HCT116 (cell line): ENCODE measurements around the gene PPP2R2D. TPM values are rescaled to one million over a fixed set of nuclear protein-coding genes. Genes with fewer than 3 reads are reported as not detected.

ENCODE experiments used
- ATAC-seq: fragments of 200-7000 bp; cut with Tn5 transposase; 2 replicates; pipeline ENCODE4 v1.9.1; 2020; ENCODE audit warnings: mild to moderate bottlenecking, moderate library complexity
- BruUV-seq: library from RNA; stranded (reverse); fragments of 400-500 nt; replicated peaks from 2 replicates; lab custom pipeline; 2021; lab: Mats Ljungman, UMichigan
- CTCF ChIA-PET: fragments of 300-600 bp; sonication (Branson Sonifier 250); formaldehyde crosslinking; loops from one replicate; lab custom pipeline; 2021; ENCODE audit warnings: antibody characterized with exemption; lab: Charles Lee
- POLR2A ChIA-PET: fragments of 300-600, 350-600 bp; sonication (Branson Sonifier 250); formaldehyde crosslinking; loops from one replicate; lab custom pipeline; 2021; ENCODE audit warnings: antibody characterized with exemption; lab: Charles Lee
- RAD21 ChIA-PET, 2 experiments: fragments of 300-600 bp; sonication (Branson Sonifier 250); formaldehyde crosslinking; loops; one replicate each; lab custom pipeline; 2023; ENCODE audit warnings: low total read pairs in 2 of 2; ENCODE audit not compliant: uncharacterized antibody in 2 of 2, unreplicated experiment in 2 of 2, low non-redundant PET in 1 of 2; lab: Charles Lee
- DNase-seq: peaks from one replicate; pipeline ENCODE4 v3.0.0-alpha.2; 2010; ENCODE audit warnings: low read depth, low spot score
- H2AFZ ChIP-seq: fragments of 200-600 bp; shearing (Covaris generic), sonication (generic); 2 replicates; pipeline ENCODE4 v1.6.1; 2017; ENCODE audit warnings: low read depth, mixed run types, mixed read lengths, antibody characterized with exemption, low read length; ENCODE audit not compliant: poor library complexity, severe bottlenecking
- H3K27ac ChIP-seq: 2 replicates; pipeline ENCODE4 v1.5.1; 2012; ENCODE audit warnings: low read depth, low read length
- H3K27me3 ChIP-seq: fragments of 200-600 bp; sonication (generic); 2 replicates; pipeline ENCODE4 v1.6.1; 2016; ENCODE audit warnings: mixed run types, low read length, mixed read lengths; ENCODE audit not compliant: insufficient read depth
- H3K36me3 ChIP-seq, 2 experiments: fragments of 200-500 bp in 1 of 2; fragments of 200-600 bp in 1 of 2; sonication (Bioruptor generic) in 1 of 2; sonication (generic) in 1 of 2; 2 replicates each; pipeline versions ENCODE4 v1.5.1 to v1.6.1; 2014 to 2016; ENCODE audit warnings: low read length in 2 of 2, inconsistent platforms in 1 of 2, mixed read lengths in 1 of 2, mixed run types in 1 of 2; ENCODE audit not compliant: insufficient read depth in 2 of 2, control insufficient read depth in 1 of 2
- H3K4me1 ChIP-seq, 2 experiments: fragments of 200-600 bp in 1 of 2; sonication (generic) in 1 of 2; 2 replicates each; pipeline versions ENCODE4 v1.5.1 to v1.6.1; 2012 to 2017; ENCODE audit warnings: low read length in 2 of 2, inconsistent platforms in 1 of 2, mild to moderate bottlenecking in 1 of 2, mixed read lengths in 1 of 2, mixed run types in 1 of 2, moderate library complexity in 1 of 2; ENCODE audit not compliant: insufficient read depth in 2 of 2, control insufficient read depth in 1 of 2
- H3K4me2 ChIP-seq: fragments of 200-600 bp; sonication (generic); 2 replicates; pipeline ENCODE4 v1.6.1; 2017; ENCODE audit warnings: mixed run types, low read length, mixed read lengths
- H3K4me3 ChIP-seq, 2 experiments: fragments of 200-600 bp in 1 of 2; sonication (generic) in 1 of 2; replicated peaks in 1 of 2; 2 replicates each; pipeline ENCODE4 v1.5.1; 2011 to 2016; ENCODE audit warnings: low read length in 2 of 2, control low read depth in 1 of 2, low read depth in 1 of 2, mild to moderate bottlenecking in 1 of 2, mixed read lengths in 1 of 2, mixed run types in 1 of 2
- H3K79me2 ChIP-seq: fragments of 200-600 bp; sonication (generic); 2 replicates; pipeline ENCODE4 v1.6.1; 2017; ENCODE audit warnings: mild to moderate bottlenecking, mixed run types, low read length, moderate library complexity, mixed read lengths; ENCODE audit not compliant: insufficient read depth
- H3K9ac ChIP-seq: fragments of 200-600 bp; sonication (generic); 2 replicates; pipeline ENCODE4 v1.6.1; 2016; ENCODE audit warnings: low read length, mixed read lengths
- H3K9me2 ChIP-seq: fragments of 200-600 bp; sonication (generic), shearing (Covaris generic); 2 replicates; pipeline ENCODE4 v1.6.1; 2017; ENCODE audit warnings: mixed run types, mild to moderate bottlenecking, moderate library complexity; ENCODE audit not compliant: insufficient read depth
- H3K9me3 ChIP-seq, 2 experiments: fragments of 200-500 bp in 1 of 2; fragments of 200-600 bp in 1 of 2; sonication (Bioruptor generic) in 1 of 2; sonication (generic) in 1 of 2; 2 replicates each; pipeline ENCODE4 v1.6.1; 2014 to 2017; ENCODE audit warnings: low read length in 2 of 2, mixed read lengths in 2 of 2, inconsistent platforms in 1 of 2, low read depth in 1 of 2, mild to moderate bottlenecking in 1 of 2, mixed run types in 1 of 2, moderate library complexity in 1 of 2; ENCODE audit not compliant: control insufficient read depth in 1 of 2, insufficient read depth in 1 of 2
- H4K20me1 ChIP-seq: fragments of 200-600 bp; sonication (generic), shearing (Covaris generic); 2 replicates; pipeline ENCODE4 v1.6.1; 2017; ENCODE audit warnings: mixed run types, mild to moderate bottlenecking, moderate library complexity; ENCODE audit not compliant: insufficient read depth
- ATF3 ChIP-seq: IDR thresholded peaks from 2 replicates; pipeline ENCODE4 v1.6.1; 2012
- CTCF ChIP-seq, 3 experiments: fragments of 200-600 bp in 1 of 3; sonication (generic) in 1 of 3; IDR thresholded peaks in 2 of 3; conservative IDR thresholded peaks in 1 of 3; 2 replicates each; pipeline ENCODE4 v1.5.1; 2012 to 2017; ENCODE audit warnings: low read depth in 2 of 3, low read length in 2 of 3, antibody characterized with exemption in 1 of 3, borderline replicate concordance in 1 of 3, control low read depth in 1 of 3, mild to moderate bottlenecking in 1 of 3, mixed read lengths in 1 of 3, mixed run types in 1 of 3, moderate library complexity in 1 of 3; ENCODE audit not compliant: insufficient read depth in 1 of 3
- ELF1 ChIP-seq: IDR thresholded peaks from 2 replicates; pipeline ENCODE4 v1.6.1; 2012; ENCODE audit warnings: low read depth, borderline replicate concordance
- EZH2 ChIP-seq: fragments of 200-600 bp; sonication (generic); IDR thresholded peaks from 2 replicates; pipeline ENCODE4 v1.6.1; 2017; ENCODE audit warnings: antibody characterized with exemption, mixed run types
- EZH2phosphoT487 ChIP-seq: fragments of 200-600 bp; IDR thresholded peaks from 2 replicates; pipeline ENCODE4 v1.6.1; 2018; ENCODE audit warnings: antibody characterized with exemption, borderline replicate concordance
- FOSL1 ChIP-seq: IDR thresholded peaks from 2 replicates; pipeline ENCODE4 v1.6.1; 2012; ENCODE audit warnings: low read depth
- JUND ChIP-seq: IDR thresholded peaks from 2 replicates; pipeline ENCODE4 v1.6.1; 2012
- SP1 ChIP-seq: IDR thresholded peaks from 2 replicates; pipeline ENCODE4 v1.6.1; 2012; ENCODE audit warnings: low read depth
- SRF ChIP-seq: IDR thresholded peaks from 2 replicates; pipeline ENCODE4 v1.6.1; 2012; ENCODE audit warnings: low read depth
- TCF7L2 ChIP-seq: IDR thresholded peaks from 2 replicates; pipeline ENCODE4 v1.7.0; 2011; ENCODE audit warnings: borderline replicate concordance, inconsistent platforms; ENCODE audit not compliant: insufficient read depth, insufficient read length; ENCODE audit errors: extremely low read depth
- YY1 ChIP-seq: IDR thresholded peaks from 2 replicates; pipeline ENCODE4 v1.6.1; 2011; ENCODE audit warnings: low read length, low read depth, moderate library complexity, mild to moderate bottlenecking; ENCODE audit not compliant: insufficient replicate concordance; ENCODE audit errors: extremely low read depth
- ZFX ChIP-seq: fragments of 450-650 bp; IDR thresholded peaks from 2 replicates; pipeline ENCODE4 v1.6.1; 2017
- ZNF274 ChIP-seq: fragments of 200-500 bp; sonication (Bioruptor generic); IDR thresholded peaks from 2 replicates; pipeline ENCODE4 v1.6.1; 2014; ENCODE audit warnings: mild to moderate bottlenecking, low read depth, low read length, inconsistent platforms
- intact Hi-C: fragments of 100-400 bp; cut with micrococcal nuclease; formaldehyde crosslinking; loops from 2 replicates; pipeline ENCODE4 v1.10.0; 2022
- total RNA-seq: library from RNA; stranded (reverse); gene quantifications from one replicate; pipeline ENCODE4 v1.2.1, GENCODE V29; 2021; ENCODE audit not compliant: unreplicated experiment

The PPP2R2D gene
- total RNA-seq, 1 experiment from 2014 or later = 18.1 TPM

DNA sequence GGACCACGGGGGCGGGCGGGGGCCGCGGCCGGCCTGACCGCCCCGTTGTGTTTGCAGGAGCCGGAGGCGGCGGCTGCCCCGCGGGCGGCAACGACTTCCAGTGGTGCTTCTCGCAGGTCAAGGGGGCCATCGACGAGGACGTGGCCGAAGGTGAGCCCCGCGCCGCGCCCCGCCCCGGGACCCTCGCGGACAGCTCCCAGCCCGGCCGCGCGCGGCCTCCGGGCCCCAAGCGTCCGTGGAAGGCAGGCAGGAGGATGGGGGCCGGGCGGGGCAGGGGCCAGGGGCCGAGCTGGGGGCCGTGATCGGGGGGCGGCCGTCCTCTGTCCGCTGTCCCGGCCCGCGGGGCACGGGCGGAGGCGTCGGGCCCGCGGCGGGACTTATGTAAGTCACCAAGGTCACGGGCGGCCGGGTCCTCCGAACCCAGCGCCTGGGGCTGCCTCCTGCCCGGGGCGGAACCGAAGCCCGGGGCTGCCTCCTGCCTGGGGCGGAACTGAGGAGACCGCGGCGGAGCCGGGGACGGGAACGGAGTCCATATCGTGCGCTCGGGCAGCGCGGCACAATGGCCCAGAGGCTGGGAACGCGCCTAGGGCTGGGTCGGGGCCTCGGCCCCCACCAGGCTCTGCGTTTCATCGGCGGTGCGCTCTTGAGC lies 497 bp downstream of the PPP2R2D start:
- POLR2A ChIA-PET = no interaction called here
- intact Hi-C loops = no loop called here
- DNase-seq (no peak), ATAC-seq (0 out of 2 replicates have a peak, but pooled peaks have one; percentile 3)
- CTCF ChIA-PET = interaction anchor here (1.6 kb wide), 1 partner anchor 9 kb away, joined by 3 read pairs; no protein-coding TSS in a partner anchor
- H3K9ac ChIP-seq = peak overlapping the region; percentile 76
- peak overlapping the region; percentile 77 for H3K4me2 ChIP-seq
- no peak overlapping the region for H2AFZ ChIP-seq
- H3K27ac ChIP-seq = peak overlapping the region; percentile 60; the same call in 1 of the 2 replicates
- H3K79me2 ChIP-seq = peaks cover 46% of the 10 kb centered on the region
- TF ChIP-seq CTCF (IDR thresholded peaks at IDR 0.05 in 2 of 3, conservative IDR thresholded peaks at IDR 0.05 in 1 of 3; ENCODE audit: borderline replicate concordance in 1 of 3, insufficient read depth in 1 of 3, low read depth in 2 of 3, low read length in 2 of 3) (no peak), ZFX (peak; percentile 58)
- no peaks in the 10 kb centered on the region for H3K9me2 ChIP-seq
- 0 out of 4 replicates have a peak, but pooled peaks cover 0 to 3% of the 10 kb centered on the region in 2 experiments for H3K36me3 ChIP-seq
- RAD21 ChIA-PET = no interaction called here
- peaks cover 15 to 34% of the 10 kb centered on the region in 2 experiments for H3K4me1 ChIP-seq
- no peaks in the 10 kb centered on the region for H3K9me3 ChIP-seq
- BruUV-seq = no TSS peak
- no peaks in the 10 kb centered on the region for H3K27me3 ChIP-seq
- H4K20me1 ChIP-seq = no peaks in the 10 kb centered on the region
- H3K4me3 ChIP-seq = peak overlapping the region; percentile 64 to 65

- H3K27ac ChIP-seq = no peak overlapping the region
- H3K4me1 ChIP-seq = peaks cover 15 to 34% of the 10 kb centered on the region in 2 experiments
- no peak for ATAC-seq
- peak overlapping the region; percentile 77 for H3K4me2 ChIP-seq
- H3K9me3 ChIP-seq = no peaks in the 10 kb centered on the region
- ChIA-PET POLR2A (no interaction called here), RAD21 (no interaction called here), CTCF (no interaction called here)
- DNase-seq = no peak
- no peaks in the 10 kb centered on the region for H4K20me1 ChIP-seq
- 0 out of 4 replicates have a peak, but pooled peaks cover 0 to 4% of the 10 kb centered on the region in 2 experiments for H3K36me3 ChIP-seq
- no peaks in the 10 kb centered on the region for H3K9me2 ChIP-seq
- H3K9ac ChIP-seq = peak overlapping the region; percentile 76
- no peak overlapping the region for H2AFZ ChIP-seq
- H3K79me2 ChIP-seq = peaks cover 54% of the 10 kb centered on the region
- H3K27me3 ChIP-seq = no peaks in the 10 kb centered on the region
- TSS peak; percentile 60 for BruUV-seq
- H3K4me3 ChIP-seq = peak overlapping the region; percentile 64 to 65
- TF ChIP-seq EZH2 (no peak), ATF3 (no peak), ZNF274 (no peak), JUND (no peak), TCF7L2 (no peak), SRF (no peak), YY1 (no peak), ELF1 (no peak), SP1 (no peak), EZH2phosphoT487 (no peak), FOSL1 (no peak)
- TF ChIP-seq, all 23 proteins: peak for 0
- intact Hi-C loops = no loop called here
Observed at GRCh38 chr10:131902211-131902610, 1.4 kb downstream of the PPP2R2D start.
